ENCODE data around the gene CFAP100. TPM values are rescaled to one million over a fixed set of nuclear protein-coding genes. Genes with fewer than 3 reads are reported as not detected.
A peak's percentile ranks its signal among the peaks of the same experiment; 100 is the strongest.

CFAP100 gene
- total RNA-seq, 1 experiment from 2014 or later: not detected

DNA sequence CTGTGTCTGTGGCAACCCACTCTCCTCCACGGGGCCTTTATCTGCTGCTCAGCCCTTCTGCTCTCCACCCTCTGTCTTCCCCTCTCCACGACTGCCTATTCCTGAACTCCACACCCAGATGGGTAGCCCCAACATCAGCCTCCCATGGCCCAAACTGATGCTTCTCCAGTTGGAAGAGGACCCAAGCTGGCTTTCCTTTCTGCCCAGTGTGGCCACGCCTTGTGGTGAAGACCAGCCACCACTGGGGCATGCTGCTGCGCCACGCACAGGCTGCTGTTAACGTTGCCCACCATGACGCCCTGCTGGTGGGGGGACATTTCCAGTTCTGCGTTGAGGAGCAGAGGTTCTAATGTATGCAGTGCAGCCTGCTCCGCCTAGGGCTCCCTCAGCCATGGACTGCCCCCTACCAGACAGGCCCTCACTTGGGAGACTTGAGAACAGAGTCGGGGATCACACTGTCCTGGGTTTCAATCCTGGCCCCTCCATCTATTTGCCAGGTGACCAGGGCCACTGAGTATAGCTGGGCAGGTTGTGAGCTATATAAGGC, 26.9 kb downstream of the CFAP100 start:
- DNase-seq (ENCODE audit: low read depth): no peak

DNA sequence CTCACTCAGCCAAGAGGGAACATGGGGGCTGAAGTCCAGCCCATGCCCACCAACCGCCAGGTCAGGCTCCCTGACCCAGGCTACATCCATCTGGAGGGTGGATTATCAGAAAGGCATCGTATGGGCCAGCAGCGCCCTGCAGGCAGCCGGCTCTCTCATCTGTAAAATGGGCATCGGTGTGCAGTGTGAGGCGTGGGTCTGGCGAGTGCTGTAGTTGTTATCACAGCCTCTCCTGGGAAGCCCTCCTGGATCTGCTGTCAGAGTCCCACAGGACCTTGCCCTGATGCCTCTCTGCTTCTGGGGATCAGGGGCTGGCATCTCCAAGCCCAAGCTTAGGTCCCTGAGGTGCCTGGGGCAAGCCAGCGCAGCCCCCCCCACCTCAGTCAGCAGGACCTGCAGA, 27.4 kb downstream of the CFAP100 start:
- DNase-seq (ENCODE audit: low read depth): no peak

DNA sequence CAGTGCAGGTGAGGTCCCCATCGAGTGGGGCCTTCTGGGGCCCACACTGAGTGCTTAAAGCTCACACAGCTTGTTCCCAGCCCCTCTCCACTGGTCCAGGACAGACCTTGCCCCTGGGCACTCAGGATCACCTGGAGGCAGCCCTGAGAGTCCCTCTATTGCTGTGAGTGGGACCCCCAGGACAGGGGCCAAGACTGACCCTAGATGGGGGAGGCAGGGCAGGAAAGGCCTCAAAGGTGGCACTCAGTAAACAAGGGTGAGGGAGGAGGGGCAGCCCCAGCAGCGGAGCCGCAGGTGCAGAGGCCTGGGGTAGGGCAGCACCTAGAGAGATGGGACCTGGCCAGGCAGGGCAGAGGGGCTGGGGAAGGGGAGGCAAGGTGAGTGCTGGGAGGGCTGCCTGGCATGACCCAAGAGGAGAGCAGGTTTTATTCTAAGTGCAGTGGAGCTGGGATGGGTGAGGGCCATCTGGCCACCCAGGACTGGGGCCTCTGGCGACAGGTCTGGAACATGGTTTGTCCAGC, 27.9 kb downstream of the CFAP100 start:
- DNase-seq (ENCODE audit: low read depth): no peak

DNA sequence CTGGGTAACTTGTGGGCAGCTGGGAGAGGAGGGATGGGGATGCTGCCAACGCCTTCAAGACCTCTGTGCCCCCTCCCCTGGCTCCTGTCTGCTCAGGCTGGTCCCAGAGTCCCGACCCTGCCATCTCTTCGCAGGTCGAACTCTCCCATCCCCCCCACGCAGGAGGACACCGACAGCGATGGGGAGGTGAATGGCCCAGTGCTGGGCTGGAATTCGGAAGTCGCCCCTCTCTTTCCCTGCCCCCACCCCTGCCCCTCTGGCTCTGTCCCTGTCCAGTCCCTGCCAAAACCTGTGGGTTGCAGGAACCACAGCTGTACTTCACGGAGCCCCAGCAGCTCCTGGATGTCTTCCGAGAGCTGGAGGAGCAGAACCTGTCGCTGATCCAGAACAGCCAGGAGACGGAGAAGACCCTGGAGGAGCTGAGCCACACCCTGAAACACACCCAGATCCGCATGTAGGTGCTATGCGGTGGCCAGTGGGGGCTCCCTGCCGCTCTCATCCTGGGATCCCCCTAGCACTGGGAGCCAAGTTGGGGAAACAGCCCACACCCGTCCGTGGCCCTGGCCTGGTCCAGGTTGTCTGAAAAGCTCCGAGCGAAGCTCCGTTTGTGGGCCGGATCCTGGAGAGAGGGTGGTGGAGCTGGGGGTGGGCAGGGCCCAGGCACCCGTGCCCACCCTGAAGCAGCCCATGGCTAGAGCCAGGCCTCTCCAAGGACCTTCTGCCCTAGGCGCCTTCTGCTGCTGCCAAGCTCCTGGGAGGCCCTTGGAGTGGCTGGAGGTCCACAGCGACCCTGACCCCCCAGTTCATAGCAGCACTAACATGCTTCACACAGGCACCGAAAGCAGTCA, 28.7 kb downstream of the CFAP100 start:
- DNase-seq (ENCODE audit: low read depth): no peak

- DNase-seq (ENCODE audit: low read depth): no peak
Observed at GRCh38 chr3:126424039-126424717, 29.5 kb downstream of the CFAP100 start.

- no peak for DNase-seq (ENCODE audit: low read depth)
Observed at GRCh38 chr3:126424751-126425150, 30.0 kb downstream of the CFAP100 start.

DNA sequence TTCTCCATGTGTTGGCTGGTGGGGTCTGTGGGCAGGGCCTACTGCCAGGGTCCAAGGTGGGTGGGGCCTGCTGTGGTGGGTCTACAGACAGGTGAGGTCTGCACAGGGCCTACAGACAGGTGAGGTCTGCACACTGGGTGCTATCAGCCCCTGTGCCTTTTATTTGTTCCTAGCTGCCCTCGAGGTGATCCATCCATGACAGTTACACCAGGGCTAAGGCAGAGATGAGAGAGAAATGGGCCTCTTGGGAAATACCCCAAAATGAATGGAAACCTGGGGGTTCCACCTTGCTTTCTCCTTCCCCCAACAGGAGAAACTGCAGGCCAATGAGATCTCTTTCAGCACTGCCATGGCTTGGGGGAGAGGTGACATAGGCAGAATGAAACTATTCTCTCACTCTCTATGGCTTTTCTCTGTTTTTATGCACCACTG, 36.4 kb downstream of the CFAP100 start:
- no peak for DNase-seq (ENCODE audit: low read depth)

DNA sequence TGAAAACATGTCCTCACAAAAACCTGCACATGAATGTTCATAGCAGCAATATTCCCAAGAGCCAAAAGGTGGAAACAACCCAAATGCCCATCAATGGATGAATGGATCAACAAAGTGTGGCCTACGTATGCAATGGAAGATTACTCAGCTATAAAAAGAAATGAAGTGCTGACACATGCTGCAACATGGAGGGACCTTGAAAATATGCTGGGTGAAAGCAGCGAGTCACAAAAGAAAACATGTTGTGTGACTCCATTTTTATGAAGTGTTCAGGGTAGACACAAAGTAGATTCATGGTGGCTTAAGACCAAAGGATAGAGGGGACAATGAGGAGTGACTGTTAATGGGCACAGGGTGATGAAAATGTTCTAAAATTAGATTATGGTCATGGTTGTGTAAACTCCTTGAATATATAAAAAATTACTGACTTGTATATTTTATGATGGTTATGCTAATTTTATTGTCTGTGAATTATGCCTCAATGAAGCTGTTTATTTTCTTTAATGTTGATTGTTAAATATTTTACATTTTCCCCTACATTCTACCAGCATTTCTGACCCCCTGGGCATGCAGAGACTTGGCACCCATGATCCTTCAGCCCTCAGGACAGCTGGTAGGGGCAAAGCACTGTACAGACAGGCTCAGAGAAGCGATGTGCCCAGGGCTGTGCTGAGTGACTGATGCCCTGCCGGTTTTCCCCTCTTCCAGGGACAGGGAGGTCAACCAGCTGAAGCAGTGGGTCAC, 37.8 kb downstream of the CFAP100 start:
- peak; percentile 25 for DNase-seq (ENCODE audit: low read depth)

GRCh38 chr3:126433105-126433430, 38.4 kb downstream of the CFAP100 start:
- no peak for DNase-seq (ENCODE audit: low read depth)

DNA sequence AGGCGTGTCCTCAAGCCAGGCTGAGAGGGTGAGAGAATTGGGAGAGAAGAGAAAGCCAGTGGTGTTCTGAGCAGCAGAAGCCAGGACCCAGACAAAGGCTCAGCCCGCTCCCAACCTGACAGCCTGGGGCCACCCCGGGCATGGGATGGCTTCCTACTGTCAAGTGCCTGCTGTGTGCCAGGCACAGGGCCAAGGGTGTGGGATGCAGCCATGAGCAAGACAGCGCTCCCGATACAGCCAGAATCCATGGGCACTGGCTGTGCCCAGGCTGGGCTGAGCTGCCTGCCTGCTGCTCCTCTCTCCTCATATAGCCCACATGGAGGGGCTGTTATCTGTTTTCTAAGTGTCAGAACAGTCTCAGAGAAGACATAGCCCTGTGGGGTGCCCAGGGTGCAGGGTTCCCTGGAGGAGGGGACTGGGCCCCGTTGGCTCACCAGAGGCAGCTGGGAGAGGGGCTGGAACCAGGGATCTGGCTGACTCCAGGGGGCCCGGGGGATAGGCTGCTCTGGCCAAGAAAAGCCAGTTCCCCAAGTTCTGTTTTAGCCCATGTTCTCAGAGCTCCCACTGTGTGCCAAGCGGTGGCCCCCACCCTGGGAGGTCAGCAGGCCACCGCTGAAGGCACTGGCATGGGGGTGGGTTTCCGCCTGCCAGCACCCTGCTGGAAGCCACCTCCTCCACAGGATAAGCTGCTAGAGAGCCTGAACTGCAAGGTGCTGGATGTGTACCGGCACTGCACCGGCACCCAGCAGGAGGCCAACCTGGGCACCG, 39.0 kb downstream of the CFAP100 start:
- DNase-seq (ENCODE audit: low read depth): no peak

- no peak for DNase-seq (ENCODE audit: low read depth)
Observed at GRCh38 chr3:126434264-126434590, 39.5 kb downstream of the CFAP100 start.

DNA sequence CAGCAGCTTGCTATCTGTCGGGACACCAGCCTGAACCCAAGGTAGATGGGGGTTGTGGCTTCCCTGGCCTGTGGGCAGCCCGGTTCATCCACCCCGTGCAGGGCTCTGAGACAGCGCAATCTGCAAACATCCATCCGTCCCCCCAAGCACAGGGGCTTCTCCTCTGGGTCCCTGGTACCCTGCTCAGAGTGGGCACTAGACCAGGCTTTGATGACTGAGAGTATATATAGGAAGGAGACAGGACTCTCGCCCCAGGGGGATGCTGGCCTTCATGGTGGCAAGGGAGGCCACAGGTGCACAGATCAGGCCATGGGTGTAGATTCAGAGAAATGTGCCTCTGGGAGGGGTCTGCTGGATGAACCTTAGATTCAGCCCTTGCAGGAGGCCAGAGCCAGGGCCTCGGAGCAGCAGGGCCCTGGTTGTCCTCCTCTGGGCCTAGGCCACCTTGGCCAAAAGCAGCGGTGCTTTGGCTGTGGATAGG, 40.3 kb downstream of the CFAP100 start:
- DNase-seq (ENCODE audit: low read depth): no peak

GRCh38 chr3:126435456-126436315, 41.0 kb downstream of the CFAP100 start:
- no peak for DNase-seq (ENCODE audit: low read depth)

- no peak for DNase-seq (ENCODE audit: low read depth)
Observed at GRCh38 chr3:126436826-126437717, 42.4 kb downstream of the CFAP100 start.

- no peak for DNase-seq (ENCODE audit: low read depth)
Observed at GRCh38 chr3:126438186-126438585, 43.5 kb downstream of the CFAP100 start.

- DNase-seq (ENCODE audit: low read depth): no peak
Observed at GRCh38 chr3:126438746-126439145, 44.0 kb downstream of the CFAP100 start.

DNA sequence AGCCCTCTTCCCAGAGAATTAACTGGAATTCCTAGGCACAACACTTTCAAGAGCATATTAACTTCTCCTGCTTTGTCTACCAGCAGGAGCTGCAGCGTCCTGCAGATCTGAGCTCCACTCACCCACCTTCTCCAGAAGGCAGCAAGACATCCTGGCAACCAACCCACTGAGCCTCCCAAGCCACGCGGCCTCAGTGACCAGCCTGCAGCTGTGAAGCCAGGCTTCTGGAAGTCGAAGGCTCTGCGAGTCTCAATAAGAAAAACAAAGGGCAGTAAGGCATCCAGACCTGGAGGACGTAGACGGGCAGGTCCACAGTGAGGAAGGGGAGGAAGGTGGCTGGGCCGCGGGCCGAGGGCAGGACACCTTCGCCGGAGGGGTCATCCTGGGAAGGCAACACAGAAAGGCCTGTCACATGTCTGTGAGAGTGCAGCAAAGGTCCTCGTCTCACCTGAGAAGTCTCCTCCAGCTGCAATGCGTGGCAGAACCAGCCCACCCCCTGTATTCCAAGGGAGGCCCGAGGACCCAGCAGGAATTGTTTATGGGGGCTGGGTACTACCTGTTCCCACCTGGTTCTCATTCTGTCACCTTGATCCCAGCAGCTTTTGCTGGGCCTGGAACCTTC, 44.7 kb downstream of the CFAP100 start:
- no peak for DNase-seq (ENCODE audit: low read depth)

- no peak for DNase-seq (ENCODE audit: low read depth)
Observed at GRCh38 chr3:126439968-126440708, 45.4 kb downstream of the CFAP100 start.

All from M059J (cell line).